Sciatic nerve (tissue), 2 donors: Measurements from ENCODE around the gene GLRX. TPM values are rescaled to one million over a fixed set of nuclear protein-coding genes. Genes with fewer than 3 reads are reported as not detected.

Experiments
- ATAC-seq: fragments of 200-7000 bp; cut with Tn5 transposase; one replicate; pipeline ENCODE4 v1.9.1; 2020; ENCODE audit warnings: mild to moderate bottlenecking, moderate library complexity
- DNase-seq: peaks from one replicate; pipeline ENCODE4 v3.0.0-alpha.2; 2020; ENCODE audit warnings: low spot score
- intact Hi-C: fragments of 100-400 bp; cut with DNase I; formaldehyde crosslinking; loops from one replicate; pipeline ENCODE4 v1.14.2; 2022
- total RNA-seq: library from RNA; stranded (reverse); fragmentation: NEBNext Ultra II Directional; extraction: Animal tissue kit (Norgen Biotek cat#: 25700); gene quantifications from one replicate; pipeline ENCODE4 v1.2.1, GENCODE V29; 2021
- donor health status: DM: no; HTN: no; CAD: no.
- donor health status: DM: no; HTN: no; CAD: no.

GLRX gene
- total RNA-seq, 1 donor from 2014 or later, result 22.2 TPM

DNA sequence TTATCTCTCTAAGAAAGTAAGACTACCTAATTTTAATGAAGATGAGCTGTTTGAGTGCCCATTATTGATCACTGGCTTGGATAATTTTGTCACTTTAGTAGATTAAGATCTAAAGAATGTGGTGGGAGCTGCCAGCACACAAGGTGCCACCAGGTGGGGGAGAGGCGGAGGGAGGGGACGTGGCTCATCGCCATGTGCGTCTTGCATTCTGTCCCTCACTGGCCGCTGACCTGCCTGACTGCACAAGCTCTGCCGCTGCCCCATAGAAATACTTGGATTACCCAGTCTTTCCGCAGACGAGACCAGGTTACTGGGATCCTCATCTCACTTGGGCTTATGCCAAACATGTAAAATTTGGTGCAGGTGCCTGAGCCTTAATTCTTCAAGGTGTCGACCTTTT lies 53.8 kb downstream of the GLRX start:
- ATAC-seq, result no peak
- intact Hi-C loops, result no loop called here
- DNase-seq, result no peak

DNA sequence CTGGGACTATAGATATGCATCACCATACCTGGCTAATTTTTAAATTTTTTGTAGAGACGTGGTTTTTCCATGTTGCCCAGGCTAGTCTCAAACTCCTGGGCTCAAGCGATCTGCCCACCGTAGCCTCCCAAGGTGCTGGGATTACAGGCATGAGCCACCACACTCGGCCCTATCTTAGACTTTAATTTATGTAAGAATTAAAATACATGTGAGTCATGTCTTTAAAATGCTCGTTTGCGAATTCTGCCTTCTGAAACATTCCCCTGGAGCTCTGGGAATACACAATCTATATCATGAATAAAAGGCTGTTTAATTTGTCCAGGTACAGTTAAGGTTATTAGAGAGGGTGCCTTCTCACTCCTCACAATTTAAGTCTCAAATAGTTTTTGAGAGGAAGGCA lies 58.6 kb downstream of the GLRX start:
- intact Hi-C loops, result no loop called here
- DNase-seq (no peak), ATAC-seq (no peak)

Other genes with a start within 250 kb of the GLRX start
- 0.49 TPM for gene GPR150, start 202.6 kb downstream of the GLRX start, total RNA-seq
- gene RFESD, start 175.9 kb downstream of the GLRX start, total RNA-seq, result 3.9 TPM
- gene SPATA9, start 139.7 kb downstream of the GLRX start, total RNA-seq, result 1.6 TPM
- 192 TPM for gene RHOBTB3, start 91.4 kb downstream of the GLRX start, total RNA-seq
- gene ELL2, start 139.1 kb upstream of the GLRX start, total RNA-seq, result 50.4 TPM